Right lobe of liver (tissue), 4 donors: ENCODE results near the gene MRPL58.

Experiments
- POLR2A ChIP-seq: fragments of 450-650 bp; IDR thresholded peaks from one replicate; pipeline ENCODE4 v1.6.1; 2017; ENCODE audit warnings: antibody characterized with exemption, mild to moderate bottlenecking
- TF ChIP-seq, protein P1 (sequence below), 4 donors: fragments of 200-600 bp in 3 of 4; fragments of 450-650 bp in 1 of 4; IDR thresholded peaks; one replicate each; pipeline versions ENCODE4 v1.5.1 to v1.8.0; 2016 to 2022; ENCODE audit warnings: antibody characterized with exemption in 4 of 4, mild to moderate bottlenecking in 2 of 4
- donor health status: DM: no; HTN: no; CAD: no.
- donor health status: DM: no; HTN: no; CAD: no.
- donor health status: DM: no; HTN: yes; CAD: no.

- TF ChIP-seq POLR2A, result no peak
- TF ChIP-seq, protein P1, sequence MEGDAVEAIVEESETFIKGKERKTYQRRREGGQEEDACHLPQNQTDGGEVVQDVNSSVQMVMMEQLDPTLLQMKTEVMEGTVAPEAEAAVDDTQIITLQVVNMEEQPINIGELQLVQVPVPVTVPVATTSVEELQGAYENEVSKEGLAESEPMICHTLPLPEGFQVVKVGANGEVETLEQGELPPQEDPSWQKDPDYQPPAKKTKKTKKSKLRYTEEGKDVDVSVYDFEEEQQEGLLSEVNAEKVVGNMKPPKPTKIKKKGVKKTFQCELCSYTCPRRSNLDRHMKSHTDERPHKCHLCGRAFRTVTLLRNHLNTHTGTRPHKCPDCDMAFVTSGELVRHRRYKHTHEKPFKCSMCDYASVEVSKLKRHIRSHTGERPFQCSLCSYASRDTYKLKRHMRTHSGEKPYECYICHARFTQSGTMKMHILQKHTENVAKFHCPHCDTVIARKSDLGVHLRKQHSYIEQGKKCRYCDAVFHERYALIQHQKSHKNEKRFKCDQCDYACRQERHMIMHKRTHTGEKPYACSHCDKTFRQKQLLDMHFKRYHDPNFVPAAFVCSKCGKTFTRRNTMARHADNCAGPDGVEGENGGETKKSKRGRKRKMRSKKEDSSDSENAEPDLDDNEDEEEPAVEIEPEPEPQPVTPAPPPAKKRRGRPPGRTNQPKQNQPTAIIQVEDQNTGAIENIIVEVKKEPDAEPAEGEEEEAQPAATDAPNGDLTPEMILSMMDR (IDR thresholded peaks at IDR 0.05), result no peak
These were observed 21.1 kb downstream of the MRPL58 start for GRCh38 chr17:75033346-75034235.
